Osteoblast (primary cell): ENCODE results near the gene PSTPIP2. TPM values are rescaled to one million over a fixed set of nuclear protein-coding genes. Genes with fewer than 3 reads are reported as not detected.

Source experiments
- DNase-seq: peaks from one replicate; pipeline ENCODE4 v3.0.0; 2011; ENCODE audit warnings: low spot score, mixed read lengths; ENCODE audit not compliant: insufficient read length; ENCODE audit errors: missing footprints
- H2AFZ ChIP-seq: 2 replicates; pipeline ENCODE4 v1.6.0; 2011; ENCODE audit warnings: mild to moderate bottlenecking, low read length
- H3K27ac ChIP-seq: 2 replicates; pipeline ENCODE4 v1.5.1; 2011; ENCODE audit warnings: mild to moderate bottlenecking, low read depth, low read length, moderate library complexity
- H3K27me3 ChIP-seq: 2 replicates; pipeline ENCODE4 v1.6.0; 2012; ENCODE audit warnings: mild to moderate bottlenecking, control low read depth, inconsistent platforms, low read length, moderate library complexity; ENCODE audit not compliant: insufficient read depth
- H3K36me3 ChIP-seq: 2 replicates; pipeline ENCODE4 v1.5.1; 2011; ENCODE audit warnings: mild to moderate bottlenecking, low read length, control low read depth, moderate library complexity; ENCODE audit not compliant: insufficient read depth
- H3K4me1 ChIP-seq: 2 replicates; pipeline ENCODE4 v1.5.1; 2011; ENCODE audit warnings: mild to moderate bottlenecking, low read length, control low read depth, moderate library complexity; ENCODE audit not compliant: insufficient read depth
- H3K4me2 ChIP-seq: 2 replicates; pipeline ENCODE4 v1.6.0; 2011; ENCODE audit warnings: mild to moderate bottlenecking, low read length; ENCODE audit not compliant: insufficient read depth
- H3K4me3 ChIP-seq: fragments of 200-600 bp; sonication (generic); 3 replicates; pipeline ENCODE4 v1.5.1; 2012; ENCODE audit warnings: mild to moderate bottlenecking, low read length, inconsistent platforms; ENCODE audit not compliant: insufficient read depth
- H3K79me2 ChIP-seq: 2 replicates; pipeline ENCODE4 v1.6.0; 2012; ENCODE audit warnings: mild to moderate bottlenecking, low read length, control low read depth, inconsistent platforms; ENCODE audit not compliant: insufficient read depth
- H3K9me3 ChIP-seq: 2 replicates; pipeline ENCODE4 v1.5.1; 2011; ENCODE audit warnings: low read depth, low read length, control low read depth
- H4K20me1 ChIP-seq: 2 replicates; pipeline ENCODE4 v1.6.0; 2012; ENCODE audit warnings: mild to moderate bottlenecking, low read length, control low read depth; ENCODE audit not compliant: insufficient read depth
- CTCF ChIP-seq: IDR thresholded peaks from 2 replicates; pipeline ENCODE4 v1.5.1; 2011; ENCODE audit warnings: mild to moderate bottlenecking, low read depth, low read length, moderate library complexity; ENCODE audit errors: extremely low read depth
- total RNA-seq: library from RNA; depleted of rRNA; stranded (reverse); fragments of >200 nt; gene quantifications from 2 replicates; pipeline ENCODE4 v1.2.3, GENCODE V29; 2012

The PSTPIP2 gene
- total RNA-seq, 1 donor, result 5.8 TPM

- Histone ChIP-seq H4K20me1 (no peaks in the 10 kb centered on the region), H3K79me2 (no peaks in the 10 kb centered on the region), H3K4me2 (no peak overlapping the region), H3K27me3 (no peaks in the 10 kb centered on the region), H3K27ac (no peak overlapping the region), H3K9me3 (no peaks in the 10 kb centered on the region), H2AFZ (no peak overlapping the region), H3K4me3 (no peak overlapping the region), H3K4me1 (peaks cover 9% of the 10 kb centered on the region), H3K36me3 (peaks cover 9% of the 10 kb centered on the region)
- peak; percentile 58 for DNase-seq
- no peak for TF ChIP-seq CTCF
These were observed 80.3 kb downstream of the PSTPIP2 start for GRCh38 chr18:45991788-45992187.

- no peak for DNase-seq
- no peak overlapping the region for H3K4me3 ChIP-seq
- H4K20me1 ChIP-seq, result no peaks in the 10 kb centered on the region
- H3K4me2 ChIP-seq, result no peak overlapping the region
- H3K27me3 ChIP-seq, result no peaks in the 10 kb centered on the region
- no peaks in the 10 kb centered on the region for H3K79me2 ChIP-seq
- H3K27ac ChIP-seq, result no peak overlapping the region
- no peak overlapping the region for H2AFZ ChIP-seq
- H3K9me3 ChIP-seq, result no peaks in the 10 kb centered on the region
- no peaks in the 10 kb centered on the region for H3K4me1 ChIP-seq
- H3K36me3 ChIP-seq, result peaks cover 9% of the 10 kb centered on the region
- no peak for TF ChIP-seq CTCF
These were observed 87.4 kb downstream of the PSTPIP2 start for GRCh38 chr18:45984546-45985235.

- Histone ChIP-seq H3K4me1 (no peaks in the 10 kb centered on the region), H3K36me3 (no peaks in the 10 kb centered on the region), H2AFZ (no peak overlapping the region), H3K4me3 (no peak overlapping the region), H4K20me1 (no peaks in the 10 kb centered on the region), H3K9me3 (no peaks in the 10 kb centered on the region), H3K27ac (no peak overlapping the region), H3K27me3 (no peaks in the 10 kb centered on the region), H3K79me2 (no peaks in the 10 kb centered on the region), H3K4me2 (no peak overlapping the region)
- no peak for DNase-seq
- no peak for TF ChIP-seq CTCF
These were observed 90.2 kb downstream of the PSTPIP2 start for GRCh38 chr18:45981821-45982220.

GRCh38 chr18:45980229-45980628, 91.8 kb downstream of the PSTPIP2 start:
- Histone ChIP-seq H3K4me2 (no peak overlapping the region), H3K27ac (no peak overlapping the region), H3K9me3 (no peaks in the 10 kb centered on the region), H4K20me1 (no peaks in the 10 kb centered on the region), H3K27me3 (no peaks in the 10 kb centered on the region), H3K79me2 (no peaks in the 10 kb centered on the region), H3K4me1 (no peaks in the 10 kb centered on the region), H3K36me3 (no peaks in the 10 kb centered on the region), H3K4me3 (no peak overlapping the region), H2AFZ (no peak overlapping the region)
- DNase-seq, result no peak
- TF ChIP-seq CTCF, result no peak
